GM12878 (cell line): Measurements from ENCODE around the gene AMN1. TPM values are rescaled to one million over a fixed set of nuclear protein-coding genes. Genes with fewer than 3 reads are reported as not detected.
A peak's percentile ranks its signal among the peaks of the same experiment; 100 is the strongest.

Experiments
- ATAC-seq: fragments of 200-7000 bp; cut with Tn5 transposase; 3 replicates; pipeline ENCODE4 v1.9.1; 2020; ENCODE audit warnings: mild to moderate bottlenecking, moderate library complexity
- BruUV-seq: library from RNA; stranded (reverse); fragments of 400-500 nt; replicated peaks from 2 replicates; lab custom pipeline; 2021; lab: Mats Ljungman, UMichigan
- CTCF ChIA-PET: fragments of 300-600 bp; sonication (Branson Sonifier 250); formaldehyde crosslinking; extraction: SDS; loops from one replicate; lab custom pipeline; 2021; ENCODE audit warnings: inconsistent platforms; lab: Yijun Ruan, JAX
- POLR2A ChIA-PET: fragments of 350-600 bp; formaldehyde crosslinking; extraction: SDS; loops from one replicate; lab custom pipeline; 2021; ENCODE audit warnings: inconsistent platforms; lab: Charles Lee
- RAD21 ChIA-PET: fragments of 300-600 bp; sonication (Branson Sonifier 250); formaldehyde crosslinking; loops from one replicate; lab custom pipeline; 2023; ENCODE audit warnings: antibody characterized with exemption; ENCODE audit not compliant: unreplicated experiment; lab: Charles Lee
- SMC1A ChIA-PET: fragments of 300-600 bp; sonication (Branson Sonifier 250); formaldehyde crosslinking; loops from one replicate; lab custom pipeline; 2023; ENCODE audit not compliant: unreplicated experiment, uncharacterized antibody; lab: Charles Lee
- DNase-seq: peaks from one replicate; pipeline ENCODE4 v3.0.0-alpha.2; 2011; ENCODE audit warnings: low read depth, low spot score
- FAIRE-seq: peaks from 3 replicates; lab custom pipeline; 2011; peaks lifted over from hg19 to GRCh38; lab: Jason Lieb, UNC
- H2AFZ ChIP-seq: 2 replicates; pipeline ENCODE4 v1.6.0; 2011; ENCODE audit warnings: low read depth, low read length, control low read depth; ENCODE audit not compliant: control insufficient read depth
- H3K27ac ChIP-seq: 2 replicates; pipeline ENCODE4 v1.5.1; 2011; ENCODE audit warnings: control low read depth; ENCODE audit not compliant: control insufficient read depth, insufficient read depth
- H3K27me3 ChIP-seq, 2 experiments: replicated peaks in 1 of 2; 2 replicates each; pipeline versions ENCODE4 v1.6.0 to v1.6.1; 2011; ENCODE audit warnings: low read length in 1 of 2; ENCODE audit not compliant: control insufficient read depth in 2 of 2, insufficient read depth in 2 of 2
- H3K36me3 ChIP-seq, 2 experiments: 2 replicates each; pipeline ENCODE4 v1.5.1; 2011; ENCODE audit warnings: low read length in 1 of 2; ENCODE audit not compliant: control insufficient read depth in 2 of 2, insufficient read depth in 2 of 2
- H3K4me1 ChIP-seq: 2 replicates; pipeline ENCODE4 v1.6.1; 2011; ENCODE audit warnings: mild to moderate bottlenecking, low read length, moderate library complexity, mixed read lengths; ENCODE audit not compliant: control insufficient read depth, insufficient read depth
- H3K4me2 ChIP-seq: 2 replicates; pipeline ENCODE4 v1.6.0; 2011; ENCODE audit warnings: control low read depth; ENCODE audit not compliant: control insufficient read depth, insufficient read depth
- H3K4me3 ChIP-seq: fragments of 200-600 bp; sonication (generic); 2 replicates; pipeline ENCODE4 v1.5.1; 2016
- H3K79me2 ChIP-seq: 2 replicates; pipeline ENCODE4 v1.6.0; 2011; ENCODE audit warnings: low read length; ENCODE audit not compliant: control insufficient read depth, insufficient read depth
- H3K9ac ChIP-seq: 2 replicates; pipeline ENCODE4 v1.8.0; 2011; ENCODE audit warnings: low read length, control low read depth, mixed read lengths; ENCODE audit not compliant: control insufficient read depth, insufficient read depth
- H3K9me3 ChIP-seq: replicated peaks from 3 replicates; pipeline ENCODE4 v1.5.1; 2011; ENCODE audit warnings: mild to moderate bottlenecking, low read length; ENCODE audit not compliant: control insufficient read depth, insufficient read depth
- H4K20me1 ChIP-seq: 2 replicates; pipeline ENCODE4 v1.6.0; 2011; ENCODE audit not compliant: control insufficient read depth, insufficient read depth
- ATF3 ChIP-seq: IDR thresholded peaks from 2 replicates; pipeline ENCODE4 v1.6.1; 2011; ENCODE audit warnings: low read depth, mild to moderate bottlenecking, low read length, moderate library complexity, borderline replicate concordance; ENCODE audit errors: extremely low read depth
- MAX ChIP-seq: IDR thresholded peaks from 2 replicates; pipeline ENCODE4 v1.6.1; 2012; ENCODE audit warnings: low read depth, low read length, improper control_type of control experiment
- NKRF ChIP-seq: fragments of 450-650 bp; conservative IDR thresholded peaks from 2 replicates; pipeline ENCODE4 v1.6.1; 2017; ENCODE audit warnings: mild to moderate bottlenecking, moderate library complexity
- PBX3 ChIP-seq: IDR thresholded peaks from 2 replicates; pipeline ENCODE4 v1.6.1; 2011; ENCODE audit warnings: mild to moderate bottlenecking, low read depth, low read length, moderate library complexity; ENCODE audit not compliant: insufficient replicate concordance
- RAD51 ChIP-seq: fragments of 450-650 bp; IDR thresholded peaks from 2 replicates; pipeline ENCODE4 v1.6.1; 2016; ENCODE audit warnings: moderate library complexity, mild to moderate bottlenecking, inconsistent platforms
- SIN3A ChIP-seq: IDR thresholded peaks from 2 replicates; pipeline ENCODE4 v1.6.1; 2012; ENCODE audit warnings: low read depth, low read length, improper control_type of control experiment
- SMAD1 ChIP-seq: fragments of 450-650 bp; IDR thresholded peaks from 2 replicates; pipeline ENCODE4 v1.6.1; 2018; ENCODE audit warnings: mild to moderate bottlenecking, low read depth; ENCODE audit not compliant: partially characterized antibody
- STAT3 ChIP-seq: IDR thresholded peaks from 2 replicates; pipeline ENCODE4 v1.6.1; 2011; ENCODE audit warnings: low read depth, low read length, improper control_type of control experiment
- USF1 ChIP-seq: IDR thresholded peaks from 2 replicates; pipeline ENCODE4 v1.6.1; 2011; ENCODE audit warnings: borderline replicate concordance, low read depth, mild to moderate bottlenecking, moderate library complexity, mixed read lengths, low read length; ENCODE audit not compliant: insufficient read depth; ENCODE audit errors: extremely low read length
- USF2 ChIP-seq: IDR thresholded peaks from 2 replicates; pipeline ENCODE4 v1.6.1; 2011; ENCODE audit warnings: low read depth, low read length, improper control_type of control experiment, borderline replicate concordance
- ZBTB4 ChIP-seq: fragments of 450-650 bp; formaldehyde crosslinking; IDR thresholded peaks from 2 replicates; pipeline ENCODE4 v1.4.0; 2022; ENCODE audit warnings: mild to moderate bottlenecking, moderate library complexity
- WGBS: methylation state at CpG from one replicate; pipeline ENCODE4 v1.1.6; 2016; ENCODE audit warnings: low lambda C conversion rate; ENCODE audit not compliant: insufficient replicate concordance, insufficient coverage; ENCODE audit errors: missing lambda C conversion rate; 5-methylcytosine and 5-hydroxymethylcytosine counted together
- in situ Hi-C: fragments of 300-500 bp; cut with MboI; formaldehyde crosslinking; loops from 9 replicates; pipeline ENCODE4 v1.14.3; 2018; ENCODE audit warnings: mixed read lengths
- intact Hi-C: fragments of 100-400 bp; cut with micrococcal nuclease; formaldehyde crosslinking; loops from one replicate; pipeline ENCODE4 v1.14.2; 2022; ENCODE audit not compliant: unreplicated experiment
- polyA plus RNA-seq, 11 experiments: library from polyadenylated mRNA; depleted of rRNA in 4 of 11; unstranded in 6 of 11; stranded (reverse) in 5 of 11; fragments of >200 nt; fragmentation: Nextera tagmentation in 4 of 11; fragmentation: Illumina TruSeq in 1 of 11; extraction: Ambion mirVana in 4 of 11; extraction: Trizol in 1 of 11; gene quantifications; 1 replicate in 1 of 11; 2 replicates in 10 of 11; pipeline versions ENCODE4 v1.2.1 to v1.2.3, GENCODE V29; 2011 to 2016; ENCODE audit warnings: inconsistent platforms in 2 of 11, missing spikeins in 2 of 11, low read depth in 1 of 11
- total RNA-seq, 4 experiments: library from RNA; depleted of rRNA in 3 of 4; stranded (reverse); fragments of >200 nt in 3 of 4; fragmentation: Illumina TruSeq in 1 of 4; extraction: Trizol in 1 of 4; gene quantifications; 2 replicates each; pipeline versions ENCODE4 v1.2.1 to v1.2.3, GENCODE V29; 2013 to 2021

AMN1 gene
- total and polyA plus RNA-seq, 10 of the 15 experiments (the other 5 are each of a cell fraction or from before 2014, with no cell fraction given): 5.4 to 19.3 (median 9.3) TPM

GRCh38 chr12:31728289-31728916 lies 418 bp downstream of the AMN1 start:
- no peaks in the 10 kb centered on the region; the same call in 2 of the 3 replicates for H3K9me3 ChIP-seq
- no peak for FAIRE-seq
- ChIA-PET SMC1A (interaction anchor here (0.6 to 11.6 kb wide), 13 partner anchors 9 to 583 kb away, joined by 3 to 83 read pairs (median 5); no protein-coding TSS in a partner anchor), RAD21 (interaction anchor here (1.3 to 3.4 kb wide), 12 partner anchors 13 to 233 kb away, joined by 3 to 25 read pairs (median 6); partner anchors contain the start of gene RESF1), POLR2A (interaction anchor here (0.7 to 10.1 kb wide), 8 partner anchors 9 to 406 kb away, joined by 3 to 82 read pairs (median 11); no protein-coding TSS in a partner anchor), CTCF (interaction anchor here (0.7 to 1.4 kb wide), 3 partner anchors 18 to 75 kb away, joined by 3 to 7 read pairs (median 5); no protein-coding TSS in a partner anchor)
- H2AFZ ChIP-seq: peak overlapping the region; percentile 89
- peak overlapping the region; percentile 68 for H3K4me2 ChIP-seq
- H3K27ac ChIP-seq: peak overlapping the region; percentile 97
- ATAC-seq: peak; percentile 35
- intact Hi-C loops (loop anchor here (2.0 to 10.0 kb wide), 3 partner anchors 46 to 166 kb away; no protein-coding TSS in a partner anchor), in situ Hi-C loops (no loop called here)
- WGBS: under 1% methylated on average over 22 of the region's 22 CpGs
- no peaks in the 10 kb centered on the region for H4K20me1 ChIP-seq
- BruUV-seq: TSS peak; percentile 77
- peak overlapping the region; percentile 79 for H3K4me3 ChIP-seq
- peak overlapping the region; percentile 91 for H3K9ac ChIP-seq
- no peaks in the 10 kb centered on the region for H3K27me3 ChIP-seq
- H3K79me2 ChIP-seq: peaks cover 9% of the 10 kb centered on the region
- H3K4me1 ChIP-seq: peaks cover 16% of the 10 kb centered on the region
- DNase-seq: no peak
- no peaks in the 10 kb centered on the region for H3K36me3 ChIP-seq
- peak; percentile 71 for TF ChIP-seq SMAD1
- TF ChIP-seq USF2: peak; percentile 71
- TF ChIP-seq NKRF: no peak; the same call in 1 of the 2 replicates
- TF ChIP-seq USF1: peak; percentile 83
- no peak for TF ChIP-seq STAT3
- peak; percentile 57; the same call in 1 of the 2 replicates for TF ChIP-seq ATF3
- peak; percentile 94 for TF ChIP-seq RAD51
- peak; percentile 36 for TF ChIP-seq PBX3
- no peak for TF ChIP-seq ZBTB4 (CRISPR knock-in tag)
- TF ChIP-seq MAX: peak; percentile 20; the same call in 1 of the 2 replicates
- TF ChIP-seq SIN3A: no peak
